ENCODE measurements around the gene GHRHR.

GHRHR gene

GRCh38 chr7:31000779-31001178 is 37.0 kb downstream of the GHRHR start:
- in situ Hi-C loops (cut with MboI; ENCODE audit: low sequenced_read_pairs): no loop called here

- in situ Hi-C loops (cut with MboI; ENCODE audit: low sequenced_read_pairs): no loop called here
These were observed 38.5 kb downstream of the GHRHR start for GRCh38 chr7:31002256-31002655.

- in situ Hi-C loops (cut with MboI; ENCODE audit: low sequenced_read_pairs): no loop called here
These were observed 39.3 kb downstream of the GHRHR start for GRCh38 chr7:31003097-31003496.

GRCh38 chr7:31003721-31004120 is 40.0 kb downstream of the GHRHR start:
- in situ Hi-C loops (cut with MboI; ENCODE audit: low sequenced_read_pairs): no loop called here

- in situ Hi-C loops (cut with MboI; ENCODE audit: low sequenced_read_pairs): no loop called here
These were observed 40.6 kb downstream of the GHRHR start for GRCh38 chr7:31004393-31004792.

- in situ Hi-C loops (cut with MboI; ENCODE audit: low sequenced_read_pairs): no loop called here
These were observed 43.1 kb downstream of the GHRHR start for GRCh38 chr7:31006857-31007256.

- in situ Hi-C loops (cut with MboI; ENCODE audit: low sequenced_read_pairs): no loop called here
These were observed 43.9 kb downstream of the GHRHR start for GRCh38 chr7:31007634-31008033.

GRCh38 chr7:31014826-31015225 is 51.1 kb downstream of the GHRHR start:
- in situ Hi-C loops (cut with MboI; ENCODE audit: low sequenced_read_pairs): no loop called here

GRCh38 chr7:31017032-31017675 is 53.4 kb downstream of the GHRHR start:
- in situ Hi-C loops (cut with MboI; ENCODE audit: low sequenced_read_pairs): no loop called here

GRCh38 chr7:31017721-31018120 is 54.0 kb downstream of the GHRHR start:
- in situ Hi-C loops (cut with MboI; ENCODE audit: low sequenced_read_pairs): no loop called here

- in situ Hi-C loops (cut with MboI; ENCODE audit: low sequenced_read_pairs): no loop called here
These were observed 55.8 kb downstream of the GHRHR start for GRCh38 chr7:31019509-31019908.

- in situ Hi-C loops (cut with MboI; ENCODE audit: low sequenced_read_pairs): no loop called here
These were observed 56.4 kb downstream of the GHRHR start for GRCh38 chr7:31020161-31020560.

- in situ Hi-C loops (cut with MboI; ENCODE audit: low sequenced_read_pairs): no loop called here
These were observed 56.9 kb downstream of the GHRHR start for GRCh38 chr7:31020652-31021051.

- in situ Hi-C loops (cut with MboI; ENCODE audit: low sequenced_read_pairs): no loop called here
These were observed 58.4 kb downstream of the GHRHR start for GRCh38 chr7:31022117-31022516.

GRCh38 chr7:31022726-31023125 is 59.0 kb downstream of the GHRHR start:
- in situ Hi-C loops (cut with MboI; ENCODE audit: low sequenced_read_pairs): no loop called here

- in situ Hi-C loops (cut with MboI; ENCODE audit: low sequenced_read_pairs): no loop called here
These were observed 60.1 kb downstream of the GHRHR start for GRCh38 chr7:31023877-31024276.

GRCh38 chr7:31027161-31027965 is 63.6 kb downstream of the GHRHR start:
- in situ Hi-C loops (cut with MboI; ENCODE audit: low sequenced_read_pairs): no loop called here

GRCh38 chr7:31028006-31028405 is 64.3 kb downstream of the GHRHR start:
- in situ Hi-C loops (cut with MboI; ENCODE audit: low sequenced_read_pairs): no loop called here

- in situ Hi-C loops (cut with MboI; ENCODE audit: low sequenced_read_pairs): no loop called here
These were observed 64.8 kb downstream of the GHRHR start for GRCh38 chr7:31028417-31028992.

Data from HL-60/S4 treated with phorbol 12-myristate 13-acetate at 8.2 ng/mL for 4 days and 3 days (cell line).